Naive thymus-derived CD8-positive, alpha-beta T cell (primary cell): ENCODE data around the gene ARFGEF2. TPM values are rescaled to one million over a fixed set of nuclear protein-coding genes. Genes with fewer than 3 reads are reported as not detected.
"Not testable (repeated sequence)": the region's sequence is repeated elsewhere in the genome, so short reads cannot be mapped to it uniquely, and the experiment has no call there.

Experiments
- ATAC-seq, 2 donors: fragments of 150-1000 bp; cut with Tn5 transposase in 1 of 2; sonication (Bioruptor Pico), chemical (Tn5 transposase) in 1 of 2; 1 replicate in 1 of 2; 2 replicates in 1 of 2; pipeline ENCODE4 v1.10.0; 2021; ENCODE audit warnings: mild to moderate bottlenecking in 2 of 2, moderate library complexity in 2 of 2
- POLR2A ChIA-PET: fragments of 350-600 bp; sonication (Branson Sonifier 250); formaldehyde crosslinking; loops from one replicate; lab custom pipeline; 2021; ENCODE audit warnings: antibody characterized with exemption; lab: Charles Lee
- DNase-seq, 10 donors: peaks; one replicate each; pipeline versions ENCODE4 v3.0.0 to v3.0.0-alpha.2; 2020 to 2022
- H3K27ac Mint-ChIP-seq, 10 donors: one replicate each; pipeline ENCODE4 v1.8.0; 2020 to 2022; ENCODE audit warnings: mild to moderate bottlenecking in 10 of 10, mixed read lengths in 10 of 10, moderate library complexity in 4 of 10, inconsistent platforms in 1 of 10
- H3K27me3 Mint-ChIP-seq, 5 donors: one replicate each; pipeline ENCODE4 v1.8.0; 2021 to 2022; ENCODE audit warnings: mixed read lengths in 5 of 5
- H3K36me3 Mint-ChIP-seq, 3 donors: one replicate each; pipeline ENCODE4 v1.8.0; 2020 to 2022; ENCODE audit warnings: mixed read lengths in 3 of 3, mild to moderate bottlenecking in 2 of 3, inconsistent platforms in 1 of 3
- H3K4me1 Mint-ChIP-seq, 4 donors: one replicate each; pipeline ENCODE4 v1.8.0; 2021 to 2022; ENCODE audit warnings: mixed read lengths in 4 of 4
- H3K4me3 Mint-ChIP-seq, 10 donors: one replicate each; pipeline ENCODE4 v1.8.0; 2020 to 2022; ENCODE audit warnings: mild to moderate bottlenecking in 10 of 10, mixed read lengths in 10 of 10, moderate library complexity in 6 of 10, inconsistent platforms in 1 of 10
- H3K9me3 Mint-ChIP-seq, 9 donors: one replicate each; pipeline ENCODE4 v1.8.0; 2020 to 2022; ENCODE audit warnings: mixed read lengths in 9 of 9, mild to moderate bottlenecking in 3 of 9, inconsistent platforms in 1 of 9, moderate library complexity in 1 of 9
- polyA plus RNA-seq, 3 donors: library from polyadenylated mRNA; unstranded; fragments of 300-500 nt; fragmentation: Illumina TruSeq; gene quantifications; one replicate each; pipeline ENCODE4 v1.2.3, GENCODE V29; 2021
- total RNA-seq, 8 experiments: library from RNA in 2 of 8; stranded (reverse) in 2 of 8; gene quantifications; one replicate each; pipeline ENCODE4 v1.2.3 and lab custom pipeline; 2021 to 2026

Gene ARFGEF2
- total and polyA plus RNA-seq, 5 experiments from 2014 or later = 9.4 to 37.0 (median 12.5) TPM

GRCh38 chr20:48995589-48995988 is 74.1 kb downstream of the ARFGEF2 start:
- POLR2A ChIA-PET = no interaction called here
- H3K9me3 Mint-ChIP-seq = no peaks in the 10 kb centered on the region
- no peaks in the 10 kb centered on the region for H3K27me3 Mint-ChIP-seq
- no peak for DNase-seq
- no peak for ATAC-seq
- H3K4me1 Mint-ChIP-seq = no peaks in the 10 kb centered on the region
- peak overlapping the region in 1 of 10 donors; percentile 76 for H3K27ac Mint-ChIP-seq
- H3K36me3 Mint-ChIP-seq = peaks cover 6 to 98% (median 33%) of the 10 kb centered on the region in 3 donors
- H3K4me3 Mint-ChIP-seq = no peak overlapping the region

DNA sequence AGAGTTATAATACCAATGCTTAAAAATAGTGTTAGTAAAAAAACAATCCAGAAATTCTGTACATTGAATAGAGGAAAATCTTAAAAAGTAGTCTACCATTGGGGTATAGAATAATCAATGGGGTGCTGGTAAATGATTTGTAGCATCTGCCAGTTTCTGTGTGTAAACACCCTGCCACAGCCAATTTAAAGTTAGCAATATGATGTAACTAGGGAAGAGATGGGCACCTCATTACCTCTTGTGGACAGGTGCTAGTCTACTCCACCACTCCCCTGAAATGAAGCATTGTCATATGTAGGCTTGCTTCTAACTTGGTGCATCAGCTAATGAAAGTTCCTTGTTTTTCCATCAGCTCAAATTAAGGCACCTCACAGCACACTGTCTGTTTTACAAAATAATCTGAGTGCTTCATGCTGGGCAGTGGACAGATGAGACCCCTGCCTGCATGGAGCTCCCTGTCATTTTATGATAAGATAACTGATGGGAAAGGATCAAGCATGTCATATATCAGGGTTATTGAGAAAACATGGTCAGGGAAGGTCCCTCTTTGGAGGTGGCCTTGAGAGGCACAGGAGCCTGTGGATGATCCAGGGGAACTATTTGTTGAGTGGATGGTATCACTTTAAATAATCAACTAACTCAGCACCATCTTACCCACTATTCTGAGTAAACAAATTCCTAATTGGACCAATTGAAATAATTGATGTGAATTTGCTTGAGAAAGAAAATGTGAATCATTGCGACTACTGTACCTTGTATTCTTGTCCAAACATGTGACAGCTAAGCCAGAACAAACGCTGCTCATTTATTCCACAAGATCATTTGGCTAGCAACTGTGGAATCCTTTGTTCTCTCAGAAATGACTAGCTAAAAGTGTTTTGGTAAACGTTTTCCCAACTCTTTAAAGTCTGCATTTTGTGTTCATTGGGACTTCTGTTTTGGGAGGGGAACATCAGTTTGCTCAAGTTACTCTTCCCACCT is 78.7 kb downstream of the ARFGEF2 start:
- H3K36me3 Mint-ChIP-seq = peaks cover 0 to 80% (median 22%) of the 10 kb centered on the region in 3 donors
- H3K27me3 Mint-ChIP-seq = no peaks in the 10 kb centered on the region
- no peaks in the 10 kb centered on the region for H3K4me1 Mint-ChIP-seq
- peak overlapping the region in 1 of 10 donors; percentile 31 for H3K4me3 Mint-ChIP-seq
- DNase-seq = no peak
- no peak for ATAC-seq
- POLR2A ChIA-PET = interaction anchor here (1.2 kb wide), 1 partner anchor 38 kb away, joined by 4 read pairs; no protein-coding TSS in a partner anchor
- H3K27ac Mint-ChIP-seq = peak overlapping the region in 3 of 10 donors; percentile 29 to 67 (median 63)
- H3K9me3 Mint-ChIP-seq = no peaks in the 10 kb centered on the region

DNA sequence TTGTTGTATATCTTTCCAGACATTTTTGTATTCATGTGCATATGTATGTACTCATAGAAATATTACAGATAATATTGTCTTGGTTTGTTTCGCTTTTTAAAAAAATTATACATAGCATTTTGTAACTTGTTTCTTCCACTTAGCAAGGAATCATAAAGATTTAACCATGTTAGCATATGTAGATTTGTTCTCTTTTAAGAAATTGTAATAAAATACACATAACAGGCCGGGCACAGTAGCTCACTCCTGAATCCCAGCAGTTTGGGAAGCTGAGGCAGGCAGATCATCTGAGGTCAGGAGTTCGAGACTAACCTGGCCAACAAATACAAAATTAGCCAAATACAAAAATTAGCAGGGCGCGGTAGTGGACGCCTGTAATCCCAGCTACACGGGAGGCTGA is 80.2 kb downstream of the ARFGEF2 start:
- ATAC-seq (no peak), DNase-seq (no peak)
- POLR2A ChIA-PET = no interaction called here
- Mint-ChIP-seq H3K9me3 (no peaks in the 10 kb centered on the region), H3K4me3 (no peak overlapping the region), H3K4me1 (peaks cover 0 to 2% (median 0%) of the 10 kb centered on the region in 4 donors), H3K27me3 (no peaks in the 10 kb centered on the region), H3K27ac (no peak overlapping the region), H3K36me3 (peaks cover 3 to 79% (median 25%) of the 10 kb centered on the region in 3 donors)

DNA sequence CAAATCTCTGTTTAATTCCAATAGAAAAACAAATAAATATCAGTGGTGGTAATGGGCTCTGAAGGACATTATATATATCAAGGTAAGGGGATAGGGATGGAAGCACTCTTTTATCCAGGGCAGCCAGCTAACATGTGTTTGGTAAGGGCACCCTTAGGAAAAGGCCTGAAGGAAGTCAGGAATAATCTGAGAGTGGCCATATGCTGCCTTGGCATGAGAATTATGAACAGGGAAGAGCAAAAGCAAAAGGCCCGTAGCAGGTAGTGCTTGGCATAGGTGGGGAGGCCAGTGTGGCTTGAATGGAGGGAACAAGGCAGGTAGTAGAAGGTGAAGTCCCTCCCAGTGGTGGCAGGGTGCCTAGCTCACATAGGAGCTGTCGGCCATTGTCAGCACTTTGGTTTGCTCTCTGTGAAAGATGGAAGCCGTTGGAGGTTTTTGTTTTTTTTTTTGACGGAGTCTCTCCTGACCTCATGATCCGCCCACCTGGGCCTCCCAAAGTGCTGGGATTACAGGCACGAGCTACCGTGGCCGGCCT is 85.0 kb downstream of the ARFGEF2 start:
- POLR2A ChIA-PET = no interaction called here
- Mint-ChIP-seq H3K9me3 (no peaks in the 10 kb centered on the region), H3K4me1 (peaks cover 0 to 2% (median 0%) of the 10 kb centered on the region in 4 donors), H3K4me3 (no peak overlapping the region), H3K27ac (peak overlapping the region in 2 of 10 donors; percentile 8 to 51), H3K36me3 (peaks cover 3 to 79% (median 21%) of the 10 kb centered on the region in 3 donors), H3K27me3 (no peaks in the 10 kb centered on the region)
- no peak for ATAC-seq
- no peak for DNase-seq

DNA sequence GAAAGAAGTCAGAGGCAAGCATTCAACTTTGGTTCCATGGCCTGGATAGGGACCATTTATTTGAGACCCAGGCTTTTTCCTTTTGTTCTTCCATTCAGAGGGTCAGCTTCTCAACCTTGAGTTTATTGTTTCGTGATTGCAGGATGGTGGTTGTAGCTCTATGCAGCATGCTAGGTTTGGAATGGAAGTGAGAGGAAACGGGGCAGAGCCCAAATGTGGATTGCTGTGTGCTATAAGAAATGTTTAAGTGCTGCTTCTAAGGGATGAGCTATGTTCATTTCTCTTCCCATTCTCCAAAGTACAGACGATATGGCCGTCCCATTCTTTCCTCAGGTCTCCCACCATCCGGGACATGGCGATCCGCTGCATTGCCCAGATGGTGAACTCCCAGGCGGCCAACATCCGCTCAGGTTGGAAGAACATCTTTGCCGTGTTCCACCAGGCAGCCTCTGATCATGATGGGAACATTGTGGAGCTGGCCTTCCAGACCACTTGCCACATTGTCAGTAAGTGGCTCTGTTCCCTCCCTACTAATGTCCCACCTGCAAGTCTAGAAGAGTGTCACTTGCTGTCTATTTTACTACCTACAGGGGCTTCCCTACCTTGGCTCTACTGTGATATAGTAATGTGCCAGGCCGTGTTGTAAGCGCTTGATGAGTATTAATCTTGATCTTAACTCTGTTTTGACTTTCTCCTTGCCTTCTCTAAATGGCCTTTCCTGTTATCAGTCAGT is 88.6 kb downstream of the ARFGEF2 start:
- DNase-seq = no peak
- POLR2A ChIA-PET = no interaction called here
- no peak overlapping the region for H3K4me3 Mint-ChIP-seq
- no peaks in the 10 kb centered on the region for H3K27me3 Mint-ChIP-seq
- H3K9me3 Mint-ChIP-seq = no peaks in the 10 kb centered on the region
- no peak for ATAC-seq
- no peak overlapping the region for H3K27ac Mint-ChIP-seq
- peaks cover 3 to 96% (median 35%) of the 10 kb centered on the region in 3 donors for H3K36me3 Mint-ChIP-seq
- peaks cover 0 to 4% (median 0%) of the 10 kb centered on the region in 4 donors for H3K4me1 Mint-ChIP-seq

GRCh38 chr20:49024220-49024619 is 102.7 kb downstream of the ARFGEF2 start:
- Mint-ChIP-seq H3K9me3 (no peaks in the 10 kb centered on the region), H3K36me3 (peaks cover 3 to 85% (median 16%) of the 10 kb centered on the region in 3 donors), H3K27me3 (no peaks in the 10 kb centered on the region), H3K4me1 (no peaks in the 10 kb centered on the region), H3K4me3 (no peak overlapping the region), H3K27ac (no peak overlapping the region)
- DNase-seq (no peak), ATAC-seq (no peak)
- POLR2A ChIA-PET = no interaction called here

- H3K4me1 Mint-ChIP-seq, DNase-seq, POLR2A ChIA-PET: not testable (repeated sequence)
Measured at GRCh38 chr20:49028177-49028576, 106.7 kb downstream of the ARFGEF2 start.

DNA sequence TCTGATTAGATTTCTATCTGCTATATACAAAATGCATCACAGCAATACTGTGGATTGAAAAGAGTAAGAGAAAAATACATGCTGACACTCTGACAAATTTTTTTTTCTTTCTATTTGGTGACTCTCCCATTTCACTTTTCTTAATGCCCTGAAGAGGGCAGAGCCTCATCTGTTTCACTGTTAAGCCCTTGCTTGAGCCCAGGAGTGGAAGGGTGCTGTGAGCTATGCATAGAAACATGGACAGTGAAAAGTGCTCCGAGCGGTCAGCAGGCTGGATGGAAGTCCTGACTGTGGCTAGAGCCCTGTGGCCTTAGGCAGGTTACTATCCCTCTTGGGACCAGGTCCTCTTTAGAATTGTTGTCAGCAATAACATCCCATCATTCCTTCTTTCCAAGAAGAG is 107.2 kb downstream of the ARFGEF2 start:
- POLR2A ChIA-PET = no interaction called here
- H3K27me3 Mint-ChIP-seq = no peaks in the 10 kb centered on the region
- H3K4me3 Mint-ChIP-seq = no peak overlapping the region
- H3K4me1 Mint-ChIP-seq = no peaks in the 10 kb centered on the region
- H3K27ac Mint-ChIP-seq = peak overlapping the region in 1 of 10 donors; percentile 2
- no peaks in the 10 kb centered on the region for H3K9me3 Mint-ChIP-seq
- ATAC-seq = no peak
- peaks cover 7 to 84% (median 25%) of the 10 kb centered on the region in 3 donors for H3K36me3 Mint-ChIP-seq
- DNase-seq = no peak

More at GRCh38 chr20:49028177-49028576, 106.7 kb downstream of the ARFGEF2 start:
- peaks cover 7 to 81% (median 20%) of the 10 kb centered on the region in 3 donors for H3K36me3 Mint-ChIP-seq
- not testable (repeated sequence) for ATAC-seq, H3K9me3 Mint-ChIP-seq, H3K27ac Mint-ChIP-seq, H3K27me3 Mint-ChIP-seq, H3K4me3 Mint-ChIP-seq

GRCh38 chr20:49029203-49029602 is 107.7 kb downstream of the ARFGEF2 start:
- no peak for ATAC-seq
- Mint-ChIP-seq H3K9me3 (no peaks in the 10 kb centered on the region), H3K4me3 (no peak overlapping the region), H3K27ac (peak overlapping the region in 1 of 10 donors; percentile 2), H3K27me3 (no peaks in the 10 kb centered on the region), H3K36me3 (peaks cover 7 to 81% (median 25%) of the 10 kb centered on the region in 3 donors), H3K4me1 (no peaks in the 10 kb centered on the region)
- DNase-seq = no peak
- POLR2A ChIA-PET = no interaction called here

GRCh38 chr20:49030954-49031619 is 109.6 kb downstream of the ARFGEF2 start:
- no peaks in the 10 kb centered on the region for H3K27me3 Mint-ChIP-seq
- no peaks in the 10 kb centered on the region for H3K9me3 Mint-ChIP-seq
- no peak overlapping the region for H3K27ac Mint-ChIP-seq
- H3K36me3 Mint-ChIP-seq = peaks cover 4 to 79% (median 19%) of the 10 kb centered on the region in 3 donors
- ATAC-seq (no peak), DNase-seq (no peak)
- no peak overlapping the region for H3K4me3 Mint-ChIP-seq
- POLR2A ChIA-PET = no interaction called here
- no peaks in the 10 kb centered on the region for H3K4me1 Mint-ChIP-seq

DNA sequence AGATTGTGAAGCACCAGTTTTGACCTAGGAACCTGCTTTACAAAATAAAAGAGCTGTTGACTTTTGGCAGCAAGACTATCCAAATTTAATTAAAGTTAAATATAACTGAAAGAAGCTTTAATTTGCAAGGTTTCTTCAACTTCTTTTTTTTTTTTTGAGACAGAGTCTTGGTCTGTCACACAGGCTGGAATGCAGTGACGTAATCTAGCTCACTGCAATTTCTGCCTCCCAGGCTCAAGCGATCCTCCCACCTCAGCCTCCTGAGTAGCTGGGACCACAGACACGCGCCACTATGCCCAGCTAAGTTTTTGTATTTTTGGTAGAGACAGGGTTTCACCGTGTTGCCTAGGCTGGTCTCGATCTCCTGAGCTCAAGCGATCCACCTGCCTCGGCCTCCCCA is 110.9 kb downstream of the ARFGEF2 start:
- no peaks in the 10 kb centered on the region for H3K9me3 Mint-ChIP-seq
- POLR2A ChIA-PET = no interaction called here
- H3K27ac Mint-ChIP-seq = no peak overlapping the region
- peaks cover 4 to 70% (median 19%) of the 10 kb centered on the region in 3 donors for H3K36me3 Mint-ChIP-seq
- H3K4me1 Mint-ChIP-seq = peaks cover 0 to 4% (median 2%) of the 10 kb centered on the region in 4 donors
- ATAC-seq (no peak), DNase-seq (no peak)
- H3K27me3 Mint-ChIP-seq = no peaks in the 10 kb centered on the region
- H3K4me3 Mint-ChIP-seq = no peak overlapping the region

- DNase-seq (no peak), ATAC-seq (no peak)
- H3K27ac Mint-ChIP-seq = peak overlapping the region in 1 of 10 donors; percentile 13
- peaks cover 4 to 53% (median 11%) of the 10 kb centered on the region in 3 donors for H3K36me3 Mint-ChIP-seq
- no peaks in the 10 kb centered on the region for H3K9me3 Mint-ChIP-seq
- POLR2A ChIA-PET = no interaction called here
- no peak overlapping the region for H3K4me3 Mint-ChIP-seq
- H3K4me1 Mint-ChIP-seq = peaks cover 6 to 17% (median 15%) of the 10 kb centered on the region in 4 donors
- H3K27me3 Mint-ChIP-seq = no peaks in the 10 kb centered on the region
Measured at GRCh38 chr20:49034070-49034732, 112.7 kb downstream of the ARFGEF2 start.
